ENCODE data around the gene PRDM16. TPM values are rescaled to one million over a fixed set of nuclear protein-coding genes. Genes with fewer than 3 reads are reported as not detected.

PRDM16 gene
- total and polyA plus RNA-seq, 2 of the 13 experiments (the other 11 are each of a cell fraction or from before 2014, with no cell fraction given), result 0.15 to 0.81 TPM

GRCh38 chr1:3197781-3198316 is 128.8 kb downstream of the PRDM16 start:
- Histone ChIP-seq H3K36me3 (replicated peaks in 1 of 2; ENCODE audit: control insufficient read depth in 1 of 2, insufficient read depth in 2 of 2, low read length in 2 of 2) (no peaks in the 10 kb centered on the region), H3K4me1 (ENCODE audit: insufficient read depth, low read length) (peaks cover 29% of the 10 kb centered on the region), H3K4me3 (replicated peaks in 1 of 3; ENCODE audit: insufficient read depth in 1 of 3, low read depth in 2 of 3, low read length in 3 of 3) (no peak overlapping the region; a peak in 1 of 6 replicates), H3K9me3 (ENCODE audit: low read length) (no peaks in the 10 kb centered on the region), H3K4me2 (ENCODE audit: low read depth, low read length) (peak overlapping the region; percentile 26), H3K79me2 (ENCODE audit: insufficient read depth, low read length) (no peaks in the 10 kb centered on the region), H3K27me3 (ENCODE audit: control insufficient read depth in 1 of 2, insufficient read depth in 2 of 2, low read length in 2 of 2) (peaks cover 0 to 9% of the 10 kb centered on the region in 2 experiments; a peak in 3 of 5 replicates), H3K9ac (ENCODE audit: insufficient read depth, low read depth, low read length) (no peak overlapping the region), H4K20me1 (ENCODE audit: insufficient read depth, low read length) (no peaks in the 10 kb centered on the region), H3K27ac (ENCODE audit: extremely low read length, insufficient read depth, low read length) (peak overlapping the region; percentile 15), H2AFZ (ENCODE audit: low read length) (no peak overlapping the region)
- FAIRE-seq (no peak), DNase-seq (ENCODE audit: low spot score) (peak; percentile 53), ATAC-seq (peak; percentile 85)
- CTCF ChIA-PET (ENCODE audit: low intra/inter-chr PET ratio, low total read pairs), result no interaction called here
- POLR2A ChIA-PET, result interaction anchor here (1.0 to 1.7 kb wide), 2 partner anchors 24 to 52 kb away, joined by 6 read pairs; no protein-coding TSS in a partner anchor
- in situ Hi-C loops (cut with HindIII; ENCODE audit: extremely low pct_ligation_motif_present, low pct_unique_long_range_greater_than_20kb) (no loop called here), intact Hi-C loops (cut with micrococcal nuclease; ENCODE audit: unreplicated experiment) (no loop called here)
- no TSS peak for BruUV-seq (replicated peaks)
- no CpG with 5 or more reads among the region's 22 CpGs for WGBS (ENCODE audit: low lambda C conversion rate)
- no peak for TF ChIP-seq ZNF878 (CRISPR knock-in tag; IDR thresholded peaks at IDR 0.05)
- no peak for TF ChIP-seq PLRG1 (conservative IDR thresholded peaks at IDR 0.05)
- no peak for TF ChIP-seq HMGA1 (CRISPR knock-in tag; conservative IDR thresholded peaks at IDR 0.05)
- TF ChIP-seq XRCC5 (optimal IDR thresholded peaks at IDR 0.05; ENCODE audit: low read length), result no peak
- no peak for TF ChIP-seq RERE (CRISPR knock-in tag; IDR thresholded peaks at IDR 0.05; ENCODE audit: low read depth)
- TF ChIP-seq ZNF20 (CRISPR knock-in tag; IDR thresholded peaks at IDR 0.05), result no peak
- no peak for TF ChIP-seq ZNF891 (CRISPR knock-in tag; IDR thresholded peaks at IDR 0.05)
- no peak for TF ChIP-seq ZNF672 (CRISPR knock-in tag; IDR thresholded peaks at IDR 0.05)
- TF ChIP-seq, protein P1, sequence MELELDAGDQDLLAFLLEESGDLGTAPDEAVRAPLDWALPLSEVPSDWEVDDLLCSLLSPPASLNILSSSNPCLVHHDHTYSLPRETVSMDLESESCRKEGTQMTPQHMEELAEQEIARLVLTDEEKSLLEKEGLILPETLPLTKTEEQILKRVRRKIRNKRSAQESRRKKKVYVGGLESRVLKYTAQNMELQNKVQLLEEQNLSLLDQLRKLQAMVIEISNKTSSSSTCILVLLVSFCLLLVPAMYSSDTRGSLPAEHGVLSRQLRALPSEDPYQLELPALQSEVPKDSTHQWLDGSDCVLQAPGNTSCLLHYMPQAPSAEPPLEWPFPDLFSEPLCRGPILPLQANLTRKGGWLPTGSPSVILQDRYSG (CRISPR knock-in tag; IDR thresholded peaks at IDR 0.05), result no peak
- no peak for TF ChIP-seq SP2 (CRISPR knock-in tag; IDR thresholded peaks at IDR 0.05)
- peak; percentile 61; the same call in 1 of the 2 replicates for TF ChIP-seq IKZF5 (CRISPR knock-in tag; IDR thresholded peaks at IDR 0.05)
- TF ChIP-seq PHF8 (CRISPR knock-in tag; IDR thresholded peaks at IDR 0.05), result no peak
- TF ChIP-seq LCORL (IDR thresholded peaks at IDR 0.05), result no peak
- peak; percentile 93 for TF ChIP-seq LCORL (CRISPR knock-in tag; IDR thresholded peaks at IDR 0.05)
- no peak for TF ChIP-seq ZSCAN31 (CRISPR knock-in tag; IDR thresholded peaks at IDR 0.05; ENCODE audit: low read depth)
- TF ChIP-seq, protein P2, sequence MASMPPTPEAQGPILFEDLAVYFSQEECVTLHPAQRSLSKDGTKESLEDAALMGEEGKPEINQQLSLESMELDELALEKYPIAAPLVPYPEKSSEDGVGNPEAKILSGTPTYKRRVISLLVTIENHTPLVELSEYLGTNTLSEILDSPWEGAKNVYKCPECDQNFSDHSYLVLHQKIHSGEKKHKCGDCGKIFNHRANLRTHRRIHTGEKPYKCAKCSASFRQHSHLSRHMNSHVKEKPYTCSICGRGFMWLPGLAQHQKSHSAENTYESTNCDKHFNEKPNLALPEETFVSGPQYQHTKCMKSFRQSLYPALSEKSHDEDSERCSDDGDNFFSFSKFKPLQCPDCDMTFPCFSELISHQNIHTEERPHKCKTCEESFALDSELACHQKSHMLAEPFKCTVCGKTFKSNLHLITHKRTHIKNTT (CRISPR knock-in tag; IDR thresholded peaks at IDR 0.05), result no peak
- TF ChIP-seq KLF6 (CRISPR knock-in tag; IDR thresholded peaks at IDR 0.05), result no peak
